ENCODE data around the gene VPS41.
A peak's percentile ranks its signal among the peaks of the same experiment; 100 is the strongest.

VPS41 gene

DNA sequence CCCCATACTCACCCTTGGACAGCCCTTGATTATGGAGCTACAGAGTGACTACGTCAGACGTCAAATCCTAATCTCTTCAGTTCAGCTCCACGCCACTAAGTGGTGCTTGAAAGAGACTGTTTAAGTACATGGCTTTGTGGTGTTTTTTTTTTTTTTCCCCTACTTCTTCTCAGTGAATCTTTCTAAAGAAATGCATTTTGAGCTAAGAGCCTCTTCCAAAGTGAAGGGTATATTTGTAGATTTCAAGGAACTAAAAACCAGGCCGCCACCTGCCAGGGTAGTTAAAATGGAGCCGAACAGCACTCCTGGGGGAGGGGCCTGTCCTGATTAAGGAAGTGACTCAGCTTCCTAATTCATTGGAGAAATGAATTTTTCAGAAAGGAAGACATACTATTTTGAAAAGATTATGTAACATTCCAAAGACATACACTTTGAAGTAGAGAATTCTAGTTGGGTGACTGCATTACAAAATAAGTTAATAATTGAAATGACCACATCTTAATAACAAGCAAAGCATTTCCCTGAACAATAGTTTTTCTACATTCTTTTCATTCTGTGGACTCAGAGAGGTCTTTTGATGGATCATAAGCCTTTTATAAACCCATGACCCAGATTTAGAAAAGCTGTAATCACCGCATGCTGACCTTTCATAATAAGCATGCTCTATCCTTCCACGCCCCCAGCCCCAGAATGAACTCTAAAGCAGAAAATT lies 20.6 kb upstream of the VPS41 start:
- H3K27me3 Mint-ChIP-seq: peaks cover 11% of the 10 kb centered on the region

DNA sequence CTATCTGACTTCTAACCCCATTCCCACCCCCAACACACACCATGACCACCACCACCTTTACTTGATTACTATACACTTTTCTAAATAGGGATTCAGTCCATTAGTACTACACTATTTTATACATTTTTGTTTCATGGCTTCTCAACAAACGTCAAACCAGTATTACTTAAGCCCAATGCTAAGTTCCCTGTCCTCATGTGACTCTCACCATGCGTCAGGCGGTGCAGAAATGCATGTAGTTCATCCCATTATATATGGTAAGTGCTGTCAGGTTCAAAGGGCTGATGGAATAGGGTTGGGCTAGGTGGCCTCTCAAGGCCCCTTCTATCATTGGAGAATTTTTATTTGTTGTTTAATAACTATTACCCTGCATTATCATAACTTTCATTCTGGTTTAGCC lies 19.5 kb upstream of the VPS41 start:
- Mint-ChIP-seq H3K4me3 (no peak overlapping the region), H3K36me3 (no peaks in the 10 kb centered on the region), H3K9me3 (no peaks in the 10 kb centered on the region), H3K27ac (no peak overlapping the region), H3K27me3 (peaks cover 7% of the 10 kb centered on the region), H3K4me1 (no peaks in the 10 kb centered on the region)
- CTCF ChIA-PET: no interaction called here
- no peak for DNase-seq

More for the DNA sequence above, 20.6 kb upstream of the VPS41 start:
- H3K36me3 Mint-ChIP-seq: no peaks in the 10 kb centered on the region
- H3K4me3 Mint-ChIP-seq: no peak overlapping the region
- CTCF ChIA-PET: no interaction called here
- no peak for DNase-seq
- no peaks in the 10 kb centered on the region for H3K9me3 Mint-ChIP-seq
- no peak overlapping the region for H3K27ac Mint-ChIP-seq
- H3K4me1 Mint-ChIP-seq: no peaks in the 10 kb centered on the region

DNA sequence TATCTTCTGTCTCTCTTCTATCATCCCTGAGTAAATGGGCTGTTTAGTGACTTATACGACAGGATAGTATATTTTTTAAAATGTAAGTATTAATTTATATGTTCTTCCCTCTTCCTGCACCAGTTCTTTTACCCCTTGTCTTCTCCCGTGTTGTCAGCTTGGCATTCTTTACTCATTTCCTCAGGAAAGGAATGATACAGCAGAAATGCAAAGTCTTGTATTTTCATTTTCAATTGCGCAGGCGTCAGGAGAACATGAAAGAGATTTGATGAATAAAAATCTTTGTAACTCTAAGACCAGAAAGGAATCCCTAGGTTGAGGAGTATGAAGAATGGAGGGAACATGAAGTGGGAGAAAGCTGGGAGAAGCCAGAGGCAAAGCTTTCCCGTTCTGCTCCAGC lies 18.8 kb upstream of the VPS41 start:
- Mint-ChIP-seq H3K4me1 (no peaks in the 10 kb centered on the region), H3K27me3 (peaks cover 7% of the 10 kb centered on the region), H3K27ac (no peak overlapping the region), H3K36me3 (no peaks in the 10 kb centered on the region), H3K4me3 (no peak overlapping the region), H3K9me3 (no peaks in the 10 kb centered on the region)
- DNase-seq: no peak
- CTCF ChIA-PET: no interaction called here

DNA sequence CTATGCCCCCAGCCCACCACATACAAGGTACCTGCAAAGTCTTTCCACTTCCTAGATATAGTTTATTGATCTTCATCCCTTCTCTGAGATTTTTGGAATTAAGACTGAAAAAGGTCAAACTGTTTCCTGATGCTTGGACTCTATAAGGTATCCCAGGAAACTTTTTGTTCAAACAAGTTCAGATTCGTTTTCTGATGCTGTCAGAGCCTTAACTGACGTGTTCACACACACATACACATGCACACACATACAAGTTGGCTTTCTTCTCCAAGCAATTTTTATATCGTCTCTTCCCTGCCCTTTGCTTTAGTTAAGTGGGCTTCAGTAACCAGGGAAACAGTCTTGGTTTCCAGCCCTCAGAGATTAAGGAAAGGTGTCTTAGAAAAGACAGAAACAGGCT lies 11.7 kb upstream of the VPS41 start:
- Mint-ChIP-seq H3K9me3 (no peaks in the 10 kb centered on the region), H3K4me1 (no peaks in the 10 kb centered on the region), H3K36me3 (no peaks in the 10 kb centered on the region), H3K27ac (no peak overlapping the region), H3K4me3 (no peak overlapping the region), H3K27me3 (peaks cover 15% of the 10 kb centered on the region)
- CTCF ChIA-PET: no interaction called here
- no peak for DNase-seq

DNA sequence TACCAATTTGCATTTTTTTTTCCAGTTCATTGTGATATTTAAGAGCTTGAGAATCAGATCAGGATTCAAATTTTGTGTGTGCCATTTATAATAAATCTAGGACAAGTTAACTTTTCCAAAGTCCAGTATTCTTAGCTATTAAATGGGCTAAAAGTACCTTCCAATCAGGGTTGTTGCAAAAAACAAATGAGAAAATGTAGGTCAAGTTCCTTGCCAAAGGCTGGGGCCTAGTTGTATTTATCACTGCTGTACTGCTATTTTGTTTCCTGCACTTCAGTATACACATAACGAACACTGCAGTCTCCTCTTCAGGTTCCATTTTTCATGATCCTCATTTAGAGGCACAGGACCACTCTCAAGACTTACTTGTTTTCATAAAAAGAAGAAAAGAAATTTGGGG lies 7.4 kb upstream of the VPS41 start:
- no peak overlapping the region for H3K4me3 Mint-ChIP-seq
- CTCF ChIA-PET: no interaction called here
- peaks cover 18% of the 10 kb centered on the region for H3K27me3 Mint-ChIP-seq
- H3K4me1 Mint-ChIP-seq: no peaks in the 10 kb centered on the region
- no peaks in the 10 kb centered on the region for H3K9me3 Mint-ChIP-seq
- no peak overlapping the region for H3K27ac Mint-ChIP-seq
- DNase-seq: no peak
- no peaks in the 10 kb centered on the region for H3K36me3 Mint-ChIP-seq

DNA sequence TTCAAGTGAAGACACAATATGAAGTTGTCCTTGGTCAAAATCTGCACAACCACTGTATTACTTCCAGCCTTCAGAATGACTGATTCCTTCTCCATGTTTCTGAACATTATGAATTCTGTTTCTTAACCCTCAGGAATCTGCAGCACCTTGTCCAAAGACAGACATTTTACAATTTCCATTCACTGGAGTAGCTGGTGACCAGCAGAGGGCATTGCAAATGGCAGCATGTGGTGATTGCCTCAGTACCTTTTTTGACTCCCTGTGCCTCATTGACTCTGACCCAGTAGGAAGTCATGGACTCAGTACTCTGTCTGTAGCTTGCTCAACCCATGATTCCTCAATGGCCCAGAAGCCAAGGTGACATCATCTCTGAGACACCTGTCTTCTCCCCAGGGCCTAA lies 879 bp upstream of the VPS41 start:
- H3K4me1 Mint-ChIP-seq: peaks cover 28% of the 10 kb centered on the region
- peaks cover 7% of the 10 kb centered on the region for H3K27me3 Mint-ChIP-seq
- CTCF ChIA-PET: no interaction called here
- no peak overlapping the region for H3K4me3 Mint-ChIP-seq
- no peak overlapping the region for H3K27ac Mint-ChIP-seq
- H3K9me3 Mint-ChIP-seq: no peaks in the 10 kb centered on the region
- H3K36me3 Mint-ChIP-seq: no peaks in the 10 kb centered on the region
- DNase-seq: no peak

DNA sequence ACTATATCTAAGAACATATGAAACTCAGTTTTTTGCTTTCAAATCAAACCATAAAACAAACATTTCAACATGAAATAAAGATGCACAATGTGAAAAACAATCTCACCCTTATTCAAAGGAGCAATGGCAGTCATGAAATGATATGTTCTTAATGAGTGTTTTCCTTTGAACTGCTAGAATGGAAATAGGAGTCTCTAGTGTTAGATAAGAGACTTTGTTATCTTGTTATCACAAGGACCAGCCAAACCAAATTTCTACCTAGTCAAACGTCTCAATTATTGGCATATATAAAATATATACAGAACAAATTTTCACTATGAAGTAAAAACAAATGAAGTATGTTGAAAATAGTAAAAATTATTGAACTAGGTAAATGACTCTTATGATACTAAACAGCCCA lies 1.2 kb downstream of the VPS41 start:
- no peak overlapping the region for H3K27ac Mint-ChIP-seq
- no peaks in the 10 kb centered on the region for H3K9me3 Mint-ChIP-seq
- CTCF ChIA-PET: no interaction called here
- H3K36me3 Mint-ChIP-seq: no peaks in the 10 kb centered on the region
- peaks cover 28% of the 10 kb centered on the region for H3K4me1 Mint-ChIP-seq
- H3K4me3 Mint-ChIP-seq: peak overlapping the region; percentile 93
- peaks cover 4% of the 10 kb centered on the region for H3K27me3 Mint-ChIP-seq
- DNase-seq: no peak

DNA sequence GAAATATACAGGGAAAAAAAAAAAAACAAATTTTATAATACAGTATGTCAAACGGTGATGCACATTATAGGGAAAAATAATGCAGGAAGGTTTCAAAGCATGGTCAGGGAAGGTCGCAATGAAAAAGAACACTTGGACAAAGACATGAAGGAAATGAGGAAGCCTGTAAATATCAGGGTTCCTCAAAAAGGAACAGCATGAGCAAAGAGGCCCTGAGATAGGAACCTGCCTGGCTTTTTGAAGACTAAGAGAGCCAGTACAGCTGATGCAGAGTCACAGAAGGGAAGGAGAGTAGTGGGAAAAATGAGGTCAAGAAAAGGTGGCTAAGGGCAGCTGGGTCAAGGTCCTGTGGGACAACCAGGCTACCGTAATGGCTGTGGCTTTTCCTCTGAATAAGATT lies 1.9 kb downstream of the VPS41 start:
- Mint-ChIP-seq H3K27ac (no peak overlapping the region), H3K4me1 (peaks cover 28% of the 10 kb centered on the region), H3K9me3 (no peaks in the 10 kb centered on the region), H3K4me3 (peak overlapping the region; percentile 2), H3K36me3 (no peaks in the 10 kb centered on the region), H3K27me3 (peaks cover 4% of the 10 kb centered on the region)
- CTCF ChIA-PET: no interaction called here
- no peak for DNase-seq

DNA sequence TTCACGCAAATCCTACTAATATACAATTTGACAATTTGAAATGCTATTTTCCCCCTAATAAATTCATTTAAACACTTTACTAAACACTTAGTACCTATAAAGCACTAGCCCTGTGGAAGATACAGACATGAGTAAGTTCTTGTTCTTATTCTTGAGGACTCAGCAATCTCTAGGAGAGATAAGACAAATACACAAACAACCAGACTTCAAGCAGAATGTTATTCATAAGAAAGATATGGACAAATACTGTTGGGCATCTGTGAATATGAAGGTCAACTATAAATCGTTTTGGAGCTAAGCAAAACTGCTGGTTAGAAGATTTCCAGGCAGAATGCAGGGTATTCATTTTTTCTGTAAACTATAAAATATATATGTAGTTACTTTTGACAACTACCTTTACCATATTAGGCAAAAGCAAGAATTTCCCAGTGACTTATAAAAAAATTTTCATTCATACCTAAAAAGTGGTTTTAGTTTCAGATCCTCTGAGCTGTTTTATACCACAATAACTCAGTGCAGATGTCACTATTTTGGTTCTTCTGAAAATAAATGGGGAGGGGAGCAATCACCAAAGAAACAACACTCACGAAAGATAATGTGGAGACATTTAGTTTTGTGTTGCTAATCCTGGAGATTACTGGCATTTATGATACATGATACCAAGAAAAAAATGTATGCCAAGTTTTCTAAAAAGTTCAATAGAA lies 3.8 kb downstream of the VPS41 start:
- Mint-ChIP-seq H3K27me3 (no peaks in the 10 kb centered on the region), H3K4me3 (no peak overlapping the region), H3K4me1 (peaks cover 32% of the 10 kb centered on the region), H3K36me3 (no peaks in the 10 kb centered on the region), H3K9me3 (no peaks in the 10 kb centered on the region), H3K27ac (no peak overlapping the region)
- CTCF ChIA-PET: no interaction called here
- DNase-seq: no peak

DNA sequence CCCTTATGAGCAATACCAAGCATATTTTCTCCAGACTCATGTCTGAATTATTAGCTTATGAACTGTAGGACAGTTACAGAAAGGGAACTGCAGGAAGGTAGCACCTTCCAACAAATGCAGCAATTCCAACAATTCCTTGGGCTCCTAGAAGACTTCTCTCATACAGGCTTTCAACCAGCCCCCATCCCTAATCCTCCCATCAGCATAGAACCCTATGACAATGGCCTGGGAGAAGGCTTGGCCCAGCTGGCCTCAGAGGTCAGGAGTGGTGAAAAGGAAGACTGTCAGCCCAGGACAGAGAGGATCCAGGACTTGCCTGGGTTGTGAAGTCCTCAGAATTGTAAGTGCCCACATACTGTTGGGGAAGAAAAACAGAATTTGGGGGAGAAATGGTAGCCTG lies 5.9 kb downstream of the VPS41 start:
- Mint-ChIP-seq H3K9me3 (no peaks in the 10 kb centered on the region), H3K36me3 (no peaks in the 10 kb centered on the region), H3K4me1 (peaks cover 21% of the 10 kb centered on the region), H3K27ac (no peak overlapping the region), H3K4me3 (no peak overlapping the region), H3K27me3 (no peaks in the 10 kb centered on the region)
- CTCF ChIA-PET: no interaction called here
- DNase-seq: no peak

DNA sequence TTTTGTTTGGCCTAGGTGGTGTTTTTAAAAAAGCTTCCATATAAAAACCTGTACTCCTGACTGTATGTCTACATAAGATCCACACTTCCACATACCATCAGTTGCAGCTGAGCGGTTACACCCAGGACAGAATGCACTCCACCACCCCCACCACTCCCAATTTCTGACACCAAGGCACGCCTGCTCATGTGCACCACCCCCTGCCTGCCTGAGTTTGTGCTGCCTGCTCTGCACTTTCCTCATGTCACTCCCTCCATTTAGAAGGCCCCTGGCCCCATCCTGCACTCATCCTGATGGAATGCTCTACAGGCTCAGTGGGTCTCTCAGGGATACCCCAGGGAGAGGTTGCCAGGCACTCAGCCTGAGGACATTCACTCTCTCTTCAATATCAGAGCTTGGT lies 6.5 kb downstream of the VPS41 start:
- no peaks in the 10 kb centered on the region for H3K9me3 Mint-ChIP-seq
- no peak overlapping the region for H3K4me3 Mint-ChIP-seq
- no peaks in the 10 kb centered on the region for H3K27me3 Mint-ChIP-seq
- H3K36me3 Mint-ChIP-seq: peaks cover 1% of the 10 kb centered on the region
- DNase-seq: no peak
- CTCF ChIA-PET: no interaction called here
- H3K4me1 Mint-ChIP-seq: peaks cover 15% of the 10 kb centered on the region
- no peak overlapping the region for H3K27ac Mint-ChIP-seq

DNA sequence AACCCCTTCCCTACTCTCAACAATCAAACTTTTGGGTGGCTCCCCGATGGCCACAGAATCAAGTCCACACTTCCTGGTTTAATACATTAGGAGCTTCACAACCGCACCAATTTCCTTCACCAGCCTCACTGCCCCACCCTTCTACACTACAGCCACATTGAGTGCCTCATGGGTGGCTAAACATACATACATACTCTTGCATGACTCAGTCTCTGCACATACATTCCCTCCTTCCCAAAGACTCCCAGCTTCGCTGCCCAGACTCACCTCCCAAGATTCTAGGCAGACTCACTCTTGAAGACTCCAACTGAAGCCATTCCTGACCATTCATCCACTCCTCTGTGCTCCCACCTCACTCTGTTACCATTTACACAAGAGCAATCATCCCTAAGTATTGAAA lies 15.9 kb downstream of the VPS41 start:
- CTCF ChIA-PET: no interaction called here
- H3K27ac Mint-ChIP-seq: no peak overlapping the region
- peaks cover 24% of the 10 kb centered on the region for H3K36me3 Mint-ChIP-seq
- H3K4me1 Mint-ChIP-seq: peaks cover 2% of the 10 kb centered on the region
- H3K4me3 Mint-ChIP-seq: no peak overlapping the region
- DNase-seq: no peak
- H3K9me3 Mint-ChIP-seq: peaks cover 6% of the 10 kb centered on the region
- no peaks in the 10 kb centered on the region for H3K27me3 Mint-ChIP-seq

DNA sequence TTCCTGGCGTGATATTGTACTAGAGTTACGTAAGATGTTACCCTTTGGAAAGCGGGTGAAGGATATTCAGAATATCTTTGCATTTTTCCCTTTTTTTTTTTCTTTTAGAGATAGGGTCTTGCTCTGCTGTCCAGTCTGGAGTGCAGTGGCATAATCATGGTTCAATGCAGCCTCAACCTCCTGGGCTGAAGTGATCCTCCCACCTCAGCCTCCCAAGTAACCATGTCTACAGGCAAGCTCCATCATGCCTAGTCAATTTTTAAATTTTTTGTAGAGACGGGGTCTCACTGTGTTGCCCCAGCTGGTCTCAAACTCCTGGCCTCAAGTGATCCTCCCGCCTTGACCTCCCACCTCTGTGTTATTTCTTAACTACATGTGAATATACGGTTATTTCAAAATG lies 18.4 kb downstream of the VPS41 start:
- H3K4me3 Mint-ChIP-seq: no peak overlapping the region
- DNase-seq: no peak
- H3K27me3 Mint-ChIP-seq: no peaks in the 10 kb centered on the region
- peaks cover 8% of the 10 kb centered on the region for H3K9me3 Mint-ChIP-seq
- H3K36me3 Mint-ChIP-seq: peaks cover 22% of the 10 kb centered on the region
- no peak overlapping the region for H3K27ac Mint-ChIP-seq
- CTCF ChIA-PET: no interaction called here
- peaks cover 2% of the 10 kb centered on the region for H3K4me1 Mint-ChIP-seq

DNA sequence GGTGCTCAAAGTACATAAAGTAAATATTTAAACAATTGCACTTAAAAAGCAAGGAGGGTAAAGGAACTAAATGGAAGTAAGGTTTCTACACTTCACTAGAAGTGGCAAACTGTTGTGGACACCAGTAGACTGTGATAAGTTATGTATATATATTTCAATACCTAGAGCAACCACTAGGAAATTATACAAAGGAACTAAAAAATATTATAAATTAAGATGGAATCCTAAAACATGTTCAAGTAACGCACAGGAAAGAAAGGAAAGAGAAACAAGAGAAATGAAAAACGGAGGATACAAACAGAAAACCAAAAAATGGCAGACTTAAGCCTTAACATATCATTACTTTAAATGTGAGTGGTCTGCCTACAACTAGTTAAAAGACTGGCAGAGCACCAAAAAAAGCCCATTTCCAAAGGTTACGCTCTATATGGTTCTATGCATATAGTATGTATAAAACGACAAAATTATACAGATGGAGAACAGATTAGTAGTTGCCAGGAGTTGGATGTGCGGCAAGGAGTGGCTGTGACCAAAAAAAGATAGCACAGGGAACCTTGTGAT lies 19.0 kb downstream of the VPS41 start:
- Mint-ChIP-seq H3K9me3 (peaks cover 8% of the 10 kb centered on the region), H3K27ac (no peak overlapping the region), H3K36me3 (peaks cover 23% of the 10 kb centered on the region), H3K4me1 (peaks cover 2% of the 10 kb centered on the region), H3K27me3 (no peaks in the 10 kb centered on the region), H3K4me3 (no peak overlapping the region)
- CTCF ChIA-PET: no interaction called here
- DNase-seq: no peak

DNA sequence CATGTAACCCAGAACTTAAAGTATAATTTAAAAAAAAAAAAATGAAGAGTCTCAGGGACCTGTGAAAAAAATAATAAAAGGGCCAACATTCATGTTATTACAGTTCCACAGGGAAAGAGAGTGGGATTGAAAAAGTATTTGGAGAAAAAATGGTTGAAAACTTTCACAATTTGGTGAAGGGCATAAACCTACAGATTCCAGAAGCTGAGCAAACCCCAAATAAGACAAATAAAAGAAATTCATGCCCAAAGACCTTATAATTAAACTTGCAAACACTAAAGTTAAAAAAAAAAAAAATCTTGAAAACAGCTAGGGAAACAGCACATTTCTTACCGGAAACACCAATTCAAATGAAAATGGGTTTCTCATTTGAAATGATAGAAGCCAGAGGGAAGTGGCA lies 19.9 kb downstream of the VPS41 start:
- Mint-ChIP-seq H3K4me3 (no peak overlapping the region), H3K27me3 (no peaks in the 10 kb centered on the region), H3K27ac (no peak overlapping the region), H3K36me3 (peaks cover 22% of the 10 kb centered on the region), H3K9me3 (peaks cover 8% of the 10 kb centered on the region), H3K4me1 (peaks cover 2% of the 10 kb centered on the region)
- CTCF ChIA-PET: no interaction called here
- no peak for DNase-seq

All from activated naive CD4-positive, alpha-beta T cell treated with anti-CD3 and anti-CD28 coated beads, Interleukin-2, amount 10 ng/mL, durations not matched to agents 7 days and 5 days (primary cell).